ENCODE data around the gene NFX1. TPM values are rescaled to one million over a fixed set of nuclear protein-coding genes. Genes with fewer than 3 reads are reported as not detected.
A peak's percentile ranks its signal among the peaks of the same experiment; 100 is the strongest.

Gene NFX1
- total and polyA plus RNA-seq, 9 donors = 18.5 to 44.5 (median 34.3) TPM

DNA sequence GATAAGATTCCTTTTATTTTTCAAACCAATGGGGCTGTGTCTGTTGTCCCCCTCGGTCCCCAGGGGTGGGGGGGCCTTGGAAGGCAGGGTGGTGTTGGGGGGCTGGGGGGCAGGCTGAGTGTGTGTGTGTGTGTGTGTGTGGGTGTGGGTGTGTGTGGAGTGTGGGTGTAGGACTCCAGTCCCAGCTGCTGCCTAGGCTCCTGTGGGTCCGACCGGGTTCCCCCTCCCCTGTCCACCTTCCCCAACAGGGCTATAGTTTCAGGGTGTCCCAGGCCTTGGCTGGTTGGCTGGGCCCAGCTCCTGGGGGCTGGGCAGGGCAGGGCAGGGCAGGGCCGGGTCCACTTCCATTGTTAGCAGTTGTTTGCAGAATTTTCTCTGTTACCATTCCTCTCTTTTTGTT lies 2.1 kb upstream of the NFX1 start:
- Histone ChIP-seq H3K4me3 (no peak overlapping the region), H3K27ac (peak overlapping the region in 1 of 2 donors; percentile 89), H3K27me3 (no peaks in the 10 kb centered on the region), H3K36me3 (no peaks in the 10 kb centered on the region), H3K4me1 (ENCODE audit: insufficient read depth) (peaks cover 6% of the 10 kb centered on the region), H3K9me3 (no peaks in the 10 kb centered on the region)
- TF ChIP-seq POLR2A (IDR thresholded peaks at IDR 0.05) (no peak), CTCF (IDR thresholded peaks at IDR 0.05) (no peak), EP300 (IDR thresholded peaks at IDR 0.05) (no peak)
- intact Hi-C loops (cut with DNase I) = loop anchor here in 1 of 4 donors (10.0 kb wide), 1 partner anchor 177 kb away; no protein-coding TSS in a partner anchor
- 76 to 85% (median 79%) methylated on average over 4 of the region's 4 CpGs for WGBS, 3 donors
- peak in 2 of 5 donors; percentile 31 to 35 for DNase-seq

- Histone ChIP-seq H3K27me3 (no peaks in the 10 kb centered on the region), H3K27ac (peak overlapping the region; percentile 82 to 89), H3K4me3 (no peak overlapping the region), H3K36me3 (no peaks in the 10 kb centered on the region), H3K4me1 (ENCODE audit: insufficient read depth) (peaks cover 6% of the 10 kb centered on the region), H3K9me3 (no peaks in the 10 kb centered on the region)
- intact Hi-C loops (cut with DNase I) = loop anchor here in 1 of 4 donors (10.0 kb wide), 1 partner anchor 176 kb away; no protein-coding TSS in a partner anchor
- no peak for TF ChIP-seq POLR2A (IDR thresholded peaks at IDR 0.05)
- no peak for TF ChIP-seq EP300 (IDR thresholded peaks at IDR 0.05)
- TF ChIP-seq CTCF (IDR thresholded peaks at IDR 0.05) = no peak
- DNase-seq = peak; percentile 20 to 57 (median 50)
- 71 to 83% (median 73%) methylated on average over 13 to 14 of the region's 14 CpGs for WGBS, 3 donors
These were observed 1.4 kb upstream of the NFX1 start for GRCh38 chr9:33288828-33289483.

DNA sequence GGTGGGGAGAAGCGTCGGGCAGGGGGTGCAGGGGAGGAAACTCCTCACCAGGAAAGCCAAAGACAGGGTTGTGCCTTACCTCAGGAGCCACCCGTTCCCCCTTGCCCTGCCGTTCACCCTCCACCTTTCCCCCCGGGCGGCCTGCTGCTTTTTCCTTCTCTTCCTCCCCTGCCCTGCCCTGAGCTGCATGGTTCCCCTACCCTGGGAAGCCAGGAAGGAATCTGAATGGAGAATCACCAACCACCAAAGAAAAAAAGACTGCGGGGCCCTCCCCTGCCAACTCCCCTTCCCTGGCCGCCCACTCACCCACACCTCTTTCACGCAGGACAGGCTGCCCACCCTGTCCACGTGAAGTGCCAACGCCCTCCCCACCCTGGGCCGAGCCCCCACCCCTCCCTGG lies 820 bp upstream of the NFX1 start:
- peak overlapping the region; percentile 82 to 89 for H3K27ac ChIP-seq
- DNase-seq = peak in 4 of 5 donors; percentile 18 to 53 (median 46)
- no peaks in the 10 kb centered on the region for H3K27me3 ChIP-seq
- H3K4me1 ChIP-seq (ENCODE audit: insufficient read depth) = peaks cover 6% of the 10 kb centered on the region
- intact Hi-C loops (cut with DNase I) = loop anchor here in 1 of 4 donors (10.0 kb wide), 1 partner anchor 175 kb away; no protein-coding TSS in a partner anchor
- TF ChIP-seq CTCF (IDR thresholded peaks at IDR 0.05) (no peak), EP300 (IDR thresholded peaks at IDR 0.05) (no peak), POLR2A (IDR thresholded peaks at IDR 0.05) (no peak)
- H3K36me3 ChIP-seq = no peaks in the 10 kb centered on the region
- H3K9me3 ChIP-seq = no peaks in the 10 kb centered on the region
- peak overlapping the region; percentile 96 for H3K4me3 ChIP-seq
- 5 to 9% (median 7%) methylated on average over 12 of the region's 12 CpGs for WGBS, 3 donors

DNA sequence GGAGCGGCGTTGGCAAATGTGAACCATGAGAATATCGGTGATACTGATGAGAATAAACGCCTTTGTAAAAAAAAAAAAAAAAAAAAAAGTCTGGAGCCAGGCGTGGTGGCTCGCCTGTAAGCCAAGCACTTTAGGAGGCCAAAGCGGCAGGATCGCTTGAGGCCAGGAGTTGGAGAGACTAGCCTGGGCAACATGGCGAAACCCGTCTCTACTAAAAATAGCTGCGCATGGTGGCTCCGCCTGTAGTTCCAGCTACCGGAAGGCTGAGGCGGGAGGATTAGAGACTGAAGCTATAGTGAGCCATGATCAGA lies 425 bp upstream of the NFX1 start:
- Histone ChIP-seq H3K4me3 (peak overlapping the region; percentile 96), H3K9me3 (no peaks in the 10 kb centered on the region), H3K4me1 (ENCODE audit: insufficient read depth) (peaks cover 6% of the 10 kb centered on the region), H3K27me3 (no peaks in the 10 kb centered on the region), H3K36me3 (no peaks in the 10 kb centered on the region), H3K27ac (peak overlapping the region; percentile 82 to 89)
- DNase-seq = no peak
- intact Hi-C loops (cut with DNase I) = loop anchor here in 1 of 4 donors (10.0 kb wide), 1 partner anchor 175 kb away; no protein-coding TSS in a partner anchor
- TF ChIP-seq EP300 (IDR thresholded peaks at IDR 0.05) (no peak), CTCF (IDR thresholded peaks at IDR 0.05) (no peak)
- WGBS, 3 donors = 0 to 2% (median 0%) methylated on average over 14 of the region's 14 CpGs
